ENCODE measurements around the gene MYL12B.
"Not testable (repeated sequence)": the region's sequence is repeated elsewhere in the genome, so short reads cannot be mapped to it uniquely, and the experiment has no call there.

Gene MYL12B

GRCh38 chr18:3305354-3305762, 43.4 kb downstream of the MYL12B start:
- DNase-seq: no peak

GRCh38 chr18:3305933-3306332, 44.0 kb downstream of the MYL12B start:
- peak in 1 of 2 experiments; percentile 15 for DNase-seq

DNA sequence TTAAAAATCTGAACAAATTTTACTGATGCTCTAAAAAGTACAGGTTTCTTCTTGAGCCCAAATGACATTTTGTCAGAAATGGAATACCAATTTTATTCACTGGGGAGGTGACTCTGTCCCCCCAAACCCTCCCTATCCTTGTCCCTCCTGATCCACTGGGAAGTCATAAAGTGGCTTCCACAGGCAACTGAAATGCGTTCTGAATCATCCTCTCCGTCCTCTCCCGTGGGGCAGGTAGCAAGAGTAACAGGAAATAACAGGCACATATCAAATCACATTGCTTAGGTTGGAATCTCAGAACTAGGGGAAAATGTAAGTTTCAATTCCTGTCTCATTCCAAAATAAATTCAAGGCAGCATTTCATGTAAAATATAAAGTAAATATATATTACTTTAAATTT, 44.5 kb downstream of the MYL12B start:
- no peak for DNase-seq

GRCh38 chr18:3313685-3314084, 51.8 kb downstream of the MYL12B start:
- DNase-seq: no peak

GRCh38 chr18:3315344-3315743, 53.4 kb downstream of the MYL12B start:
- not testable (repeated sequence) for DNase-seq

DNA sequence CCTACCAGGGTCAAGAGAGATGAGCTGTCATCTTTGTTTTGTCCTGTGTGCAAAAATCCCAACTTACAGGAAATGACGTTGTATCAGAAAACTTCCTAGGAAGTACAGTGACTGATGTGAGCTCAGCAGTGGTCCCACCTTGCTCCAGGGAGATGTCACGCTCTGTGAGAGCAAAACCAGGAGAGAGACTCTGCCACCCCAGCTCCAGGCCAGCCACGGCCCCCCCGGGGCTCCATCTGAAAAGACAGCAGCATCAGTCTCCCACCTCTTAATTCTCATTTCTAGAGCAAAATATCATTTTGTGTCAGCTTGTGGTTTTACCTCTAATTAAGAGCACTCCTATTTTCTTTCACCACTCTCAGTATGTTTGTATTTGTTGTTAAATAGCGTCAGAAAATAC, 57.5 kb downstream of the MYL12B start:
- no peak for DNase-seq

DNA sequence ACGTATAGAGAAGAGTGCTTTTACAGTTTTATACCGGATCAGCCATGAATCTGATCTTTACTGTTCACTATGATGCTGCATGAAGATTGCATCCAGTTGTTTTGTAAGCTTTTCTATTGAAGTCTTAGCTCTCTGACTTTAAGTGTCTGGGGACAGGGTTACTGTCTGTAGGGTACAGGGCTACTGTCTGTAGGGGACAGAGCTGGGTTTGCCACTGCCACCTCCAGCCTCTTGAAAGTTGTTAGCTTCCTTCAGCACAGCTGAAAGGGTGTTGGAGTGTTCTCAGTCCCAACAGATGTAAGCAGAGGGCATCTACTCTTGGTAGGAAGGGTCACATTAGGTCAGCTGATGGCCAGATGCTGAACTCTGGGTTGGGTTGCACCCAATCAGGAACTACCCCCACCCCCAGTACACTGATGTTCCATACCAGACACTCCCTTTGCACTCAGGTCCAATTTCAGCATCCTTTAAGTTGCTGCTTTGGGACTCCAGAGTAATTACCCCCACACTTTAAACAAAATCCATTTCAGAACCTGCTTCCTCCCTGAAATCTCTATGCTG, 58.0 kb downstream of the MYL12B start:
- DNase-seq: no peak

DNA sequence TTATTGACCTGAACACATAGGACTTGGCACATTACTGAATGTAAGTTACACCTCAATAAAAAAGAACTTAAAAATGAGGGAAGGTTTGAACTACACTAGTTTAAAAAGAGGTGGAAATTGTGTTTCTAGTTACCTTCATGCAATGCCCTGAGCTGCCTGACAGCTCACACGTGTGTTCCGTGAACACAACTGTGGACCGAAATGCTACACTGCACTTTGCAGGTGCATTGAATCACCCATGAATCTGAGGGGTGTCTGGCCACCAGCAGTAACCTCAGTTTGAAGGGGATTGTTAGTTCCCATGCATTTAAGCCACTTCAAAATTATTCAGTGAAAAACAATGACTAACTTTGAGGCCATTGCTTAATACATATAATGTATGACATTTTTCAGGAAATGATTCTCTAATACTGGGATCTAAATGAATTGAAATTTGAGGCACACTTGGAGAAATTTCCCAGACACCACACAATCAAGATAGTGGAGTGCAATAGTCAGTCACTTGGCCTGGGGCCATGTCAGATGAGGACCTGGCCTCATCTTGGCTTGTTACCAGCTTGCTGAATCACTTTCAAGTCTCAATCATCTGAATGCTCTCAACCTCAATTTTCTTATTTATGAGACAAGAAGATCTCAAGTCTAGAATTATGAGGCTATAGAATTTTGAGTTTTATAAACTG, 59.3 kb downstream of the MYL12B start:
- no peak for DNase-seq

DNA sequence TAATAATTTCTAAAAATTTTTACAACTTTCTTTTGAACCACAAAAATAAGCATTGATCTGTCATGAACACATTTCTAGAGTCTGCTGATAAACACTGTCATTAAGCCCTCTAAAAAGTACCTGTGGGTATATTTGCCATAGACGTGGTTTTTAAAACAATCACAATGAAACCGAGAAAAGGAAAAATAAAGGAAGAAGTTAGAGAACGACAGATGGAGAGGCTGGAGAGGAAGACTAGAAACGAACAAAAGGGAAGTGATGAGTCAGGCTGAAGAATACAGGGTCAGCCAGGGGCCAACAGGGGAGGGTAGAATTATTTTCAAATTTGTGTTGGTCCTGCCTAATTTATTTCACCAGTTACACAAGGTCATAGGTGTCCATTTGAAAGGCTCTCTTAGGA, 62.0 kb downstream of the MYL12B start:
- no peak for DNase-seq

Data from cerebellar nuclear complex (tissue), 1 donor.